ENCODE results near the gene BAMBI. TPM values are rescaled to one million over a fixed set of nuclear protein-coding genes. Genes with fewer than 3 reads are reported as not detected.

Gene BAMBI, protein sequence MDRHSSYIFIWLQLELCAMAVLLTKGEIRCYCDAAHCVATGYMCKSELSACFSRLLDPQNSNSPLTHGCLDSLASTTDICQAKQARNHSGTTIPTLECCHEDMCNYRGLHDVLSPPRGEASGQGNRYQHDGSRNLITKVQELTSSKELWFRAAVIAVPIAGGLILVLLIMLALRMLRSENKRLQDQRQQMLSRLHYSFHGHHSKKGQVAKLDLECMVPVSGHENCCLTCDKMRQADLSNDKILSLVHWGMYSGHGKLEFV
- total RNA-seq (100 to 1,000 TPM in 1 of 7 donors, 10 to 100 TPM in 6; 28.6 to 138 (median 46.0) TPM), polyA plus RNA-seq (10 to 100 TPM; 62.3 to 81.9 TPM)
- long read RNA-seq, donor 1, transcript BAMBI-201 (3 exons, 1,877 nt): major isoform, 8 of 11 reads
- long read RNA-seq, donor 1, partial matches to known transcripts: 3 of 11 reads
- long read RNA-seq, donor 1, other reads (novel, unspliced or antisense): 0 of 11 reads
- long read RNA-seq, donor 2, transcript BAMBI-201 (3 exons, 1,877 nt): major isoform, 46 of 52 reads
- long read RNA-seq, donor 2, partial matches to known transcripts: 6 of 52 reads
- long read RNA-seq, donor 2, other reads (novel, unspliced or antisense): 0 of 52 reads
- long read RNA-seq, donor 3, transcript BAMBI-201 (3 exons, 1,877 nt): major isoform, 154 of 165 reads
- long read RNA-seq, donor 3, partial matches to known transcripts: 3 of 165 reads
- long read RNA-seq, donor 3, other reads (novel, unspliced or antisense): 5 of 165 reads

DNA sequence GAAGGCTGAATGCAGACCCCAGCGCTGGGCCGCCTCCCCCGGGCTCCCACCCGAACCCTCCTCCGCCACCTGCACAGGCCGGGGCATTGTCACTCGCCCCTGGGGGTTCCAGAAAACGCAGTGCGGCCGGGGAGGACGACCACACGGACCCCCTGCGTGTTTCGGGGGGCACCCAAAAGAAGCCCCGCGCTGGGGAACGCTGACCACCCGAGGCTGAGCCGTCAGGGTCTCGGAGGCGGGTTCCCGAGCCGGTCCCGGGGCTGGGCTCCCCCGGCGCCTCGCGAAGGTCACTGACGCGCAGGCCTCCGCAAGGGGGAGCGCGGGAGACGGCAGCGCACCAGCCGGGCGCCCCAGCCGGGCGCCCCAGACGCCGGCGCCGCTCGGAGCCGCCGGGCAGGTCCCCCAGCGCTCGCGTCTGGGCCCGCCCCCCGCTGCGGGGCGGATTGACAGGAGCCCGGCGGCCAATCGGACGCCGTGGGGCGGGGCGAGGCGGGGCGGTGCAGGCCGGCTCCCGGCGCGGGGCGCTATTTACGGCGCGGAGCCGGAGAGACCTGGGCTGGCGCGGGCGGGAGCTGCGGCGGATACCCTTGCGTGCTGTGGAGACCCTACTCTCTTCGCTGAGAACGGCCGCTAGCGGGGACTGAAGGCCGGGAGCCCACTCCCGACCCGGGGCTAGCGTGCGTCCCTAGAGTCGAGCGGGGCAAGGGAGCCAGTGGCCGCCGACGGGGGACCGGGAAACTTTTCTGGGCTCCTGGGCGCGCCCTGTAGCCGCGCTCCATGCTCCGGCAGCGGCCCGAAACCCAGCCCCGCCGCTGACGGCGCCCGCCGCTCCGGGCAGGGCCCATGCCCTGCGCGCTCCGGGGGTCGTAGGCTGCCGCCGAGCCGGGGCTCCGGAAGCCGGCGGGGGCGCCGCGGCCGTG lies at the start of gene BAMBI:
TSS of gene BAMBI (plus strand) at position 554 of the 920 bp plus-strand sequence. CDS start 377 bp downstream, outside the sequence.
- DNase-seq: peak; percentile 93 to 97 (median 95)
- peaks cover 2% of the 10 kb centered on the region for H3K4me1 ChIP-seq (ENCODE audit: insufficient read depth)
- H3K4me3 ChIP-seq: peak within 1 kb of the TSS; percentile 88
- TF ChIP-seq POLR2A (IDR thresholded peaks at IDR 0.05) (peak; percentile 92), EP300 (IDR thresholded peaks at IDR 0.05) (no peak)
- TF ChIP-seq, protein P1, sequence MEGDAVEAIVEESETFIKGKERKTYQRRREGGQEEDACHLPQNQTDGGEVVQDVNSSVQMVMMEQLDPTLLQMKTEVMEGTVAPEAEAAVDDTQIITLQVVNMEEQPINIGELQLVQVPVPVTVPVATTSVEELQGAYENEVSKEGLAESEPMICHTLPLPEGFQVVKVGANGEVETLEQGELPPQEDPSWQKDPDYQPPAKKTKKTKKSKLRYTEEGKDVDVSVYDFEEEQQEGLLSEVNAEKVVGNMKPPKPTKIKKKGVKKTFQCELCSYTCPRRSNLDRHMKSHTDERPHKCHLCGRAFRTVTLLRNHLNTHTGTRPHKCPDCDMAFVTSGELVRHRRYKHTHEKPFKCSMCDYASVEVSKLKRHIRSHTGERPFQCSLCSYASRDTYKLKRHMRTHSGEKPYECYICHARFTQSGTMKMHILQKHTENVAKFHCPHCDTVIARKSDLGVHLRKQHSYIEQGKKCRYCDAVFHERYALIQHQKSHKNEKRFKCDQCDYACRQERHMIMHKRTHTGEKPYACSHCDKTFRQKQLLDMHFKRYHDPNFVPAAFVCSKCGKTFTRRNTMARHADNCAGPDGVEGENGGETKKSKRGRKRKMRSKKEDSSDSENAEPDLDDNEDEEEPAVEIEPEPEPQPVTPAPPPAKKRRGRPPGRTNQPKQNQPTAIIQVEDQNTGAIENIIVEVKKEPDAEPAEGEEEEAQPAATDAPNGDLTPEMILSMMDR (IDR thresholded peaks at IDR 0.05): peak; percentile 42 to 93 (median 90)
- no peaks in the 10 kb centered on the region for H3K9me3 ChIP-seq
- H3K27ac ChIP-seq: peak within 1 kb of the TSS; percentile 59 to 85
- H3K27me3 ChIP-seq: no peaks in the 10 kb centered on the region
- no peaks in the 10 kb centered on the region for H3K36me3 ChIP-seq
- 1% methylated on average over 88 to 120 of the region's 120 CpGs for WGBS, 3 donors
- intact Hi-C loops (cut with DNase I): loop anchor here in 3 of 4 donors (5.0 to 10.0 kb wide), 5 partner anchors 45 to 625 kb away; no protein-coding TSS in a partner anchor

DNA sequence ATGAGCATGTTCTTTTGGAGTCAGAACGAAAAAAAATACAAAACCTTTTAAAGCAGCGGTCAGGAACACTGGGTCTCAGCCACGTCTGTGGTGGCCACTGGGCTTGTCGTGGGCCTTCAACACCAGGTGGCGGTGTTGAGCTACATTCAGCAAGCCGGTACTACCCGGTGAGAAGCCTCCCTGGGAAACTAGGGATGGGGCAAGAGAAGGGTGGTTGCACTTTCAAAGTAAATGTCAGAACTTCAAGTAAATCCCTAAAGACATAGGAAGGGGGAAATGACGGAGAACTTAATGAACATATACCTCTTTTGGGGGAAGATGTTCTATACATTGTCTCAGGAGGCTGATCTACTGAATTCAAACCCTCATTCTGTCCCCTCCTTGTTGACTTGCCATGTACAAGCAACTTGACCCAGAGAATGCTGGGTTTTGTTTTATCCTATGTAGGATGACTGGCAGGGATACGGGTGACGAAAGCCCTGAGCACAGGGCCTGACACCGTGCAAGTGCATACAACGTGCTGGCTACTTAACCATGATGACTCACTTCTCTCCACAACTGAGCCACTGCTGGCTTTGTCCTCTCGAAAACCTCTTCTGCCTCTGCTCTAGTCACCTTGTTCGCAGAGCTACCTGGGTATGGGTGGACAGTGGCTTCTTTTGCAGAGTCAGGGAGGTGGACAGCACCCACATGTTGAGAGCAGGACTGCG lies 49.0 kb upstream of the BAMBI start:
- Histone ChIP-seq H3K27ac (no peak overlapping the region), H3K36me3 (no peaks in the 10 kb centered on the region), H3K4me1 (ENCODE audit: insufficient read depth) (no peaks in the 10 kb centered on the region), H3K4me3 (no peak overlapping the region), H3K9me3 (no peaks in the 10 kb centered on the region), H3K27me3 (no peaks in the 10 kb centered on the region)
- intact Hi-C loops (cut with DNase I): loop anchor here in 1 of 4 donors (10.0 kb wide), 1 partner anchor 676 kb away; no protein-coding TSS in a partner anchor
- peak; percentile 82 to 90 (median 87) for DNase-seq
- WGBS, 3 donors: 36 to 40% (median 37%) methylated on average over 15 of the region's 15 CpGs
- TF ChIP-seq POLR2A (IDR thresholded peaks at IDR 0.05) (no peak), EP300 (IDR thresholded peaks at IDR 0.05) (no peak)
- TF ChIP-seq, protein P1 (IDR thresholded peaks at IDR 0.05): peak; percentile 76 to 81 (median 80)

DNA sequence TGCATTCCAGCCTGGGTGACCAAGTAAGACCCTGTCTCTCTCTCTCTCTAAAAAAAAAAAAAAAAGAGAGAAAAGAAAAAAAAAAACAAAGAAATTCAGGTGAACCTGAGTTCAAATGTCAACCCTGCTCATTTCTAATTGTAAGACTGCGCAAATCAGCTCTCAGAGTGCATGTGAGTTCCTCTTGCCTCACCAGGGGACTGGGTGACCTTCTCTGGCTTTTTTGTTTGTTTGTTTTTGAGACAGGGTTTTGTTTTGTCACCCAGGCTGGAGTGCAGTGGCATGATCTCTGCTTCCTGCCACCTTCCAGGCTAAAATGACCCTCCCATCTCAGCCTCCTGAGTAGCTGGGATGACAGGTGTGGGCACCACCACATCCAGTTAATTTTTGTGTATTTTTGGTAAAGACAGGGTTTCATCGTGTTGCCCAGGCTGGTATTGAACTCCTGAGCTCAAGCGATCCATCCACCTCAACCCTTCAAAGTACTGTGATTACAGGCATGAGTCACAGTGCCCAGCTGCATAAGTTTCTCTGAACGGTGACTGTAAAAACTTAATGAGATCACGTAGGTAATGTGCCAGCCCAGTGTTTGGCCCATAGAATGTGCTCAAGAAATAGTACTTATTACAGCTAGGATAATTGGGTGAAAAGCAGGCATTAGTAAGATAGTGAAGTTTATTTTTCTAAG lies 45.3 kb upstream of the BAMBI start:
- Histone ChIP-seq H3K4me3 (no peak overlapping the region), H3K27ac (no peak overlapping the region), H3K36me3 (no peaks in the 10 kb centered on the region), H3K27me3 (no peaks in the 10 kb centered on the region), H3K4me1 (ENCODE audit: insufficient read depth) (no peaks in the 10 kb centered on the region), H3K9me3 (no peaks in the 10 kb centered on the region)
- intact Hi-C loops (cut with DNase I): loop anchor here in 1 of 4 donors (10.0 kb wide), 1 partner anchor 673 kb away; no protein-coding TSS in a partner anchor
- TF ChIP-seq EP300 (IDR thresholded peaks at IDR 0.05): no peak
- TF ChIP-seq, protein P1 (IDR thresholded peaks at IDR 0.05): no peak
- DNase-seq: no peak
- 56 to 76% (median 60%) methylated on average over 5 of the region's 5 CpGs for WGBS, 3 donors

Data from ovary (tissue), 10 donors.